Measurements from ENCODE around the gene ZNF618.

ZNF618 gene

DNA sequence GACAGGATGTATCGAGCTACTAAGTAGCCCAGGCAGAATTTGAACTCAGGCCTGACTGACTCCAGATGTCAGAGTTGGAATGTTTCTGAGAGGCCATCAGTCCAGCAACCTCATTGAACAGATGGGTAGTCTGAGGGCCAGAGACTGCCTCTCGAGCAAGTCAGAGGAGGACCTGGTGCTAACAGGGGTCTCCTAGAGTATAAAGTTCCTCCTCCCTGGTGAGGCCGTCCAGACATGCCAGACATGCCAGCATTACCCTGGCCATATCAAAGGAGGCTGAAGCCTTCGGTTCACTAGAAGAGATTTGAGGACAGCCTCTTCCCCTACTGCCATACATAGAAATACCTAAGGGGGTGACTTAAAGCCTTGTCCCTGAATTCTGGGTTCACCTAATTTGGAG is 81.2 kb downstream of the ZNF618 start:
- no peak for DNase-seq

DNA sequence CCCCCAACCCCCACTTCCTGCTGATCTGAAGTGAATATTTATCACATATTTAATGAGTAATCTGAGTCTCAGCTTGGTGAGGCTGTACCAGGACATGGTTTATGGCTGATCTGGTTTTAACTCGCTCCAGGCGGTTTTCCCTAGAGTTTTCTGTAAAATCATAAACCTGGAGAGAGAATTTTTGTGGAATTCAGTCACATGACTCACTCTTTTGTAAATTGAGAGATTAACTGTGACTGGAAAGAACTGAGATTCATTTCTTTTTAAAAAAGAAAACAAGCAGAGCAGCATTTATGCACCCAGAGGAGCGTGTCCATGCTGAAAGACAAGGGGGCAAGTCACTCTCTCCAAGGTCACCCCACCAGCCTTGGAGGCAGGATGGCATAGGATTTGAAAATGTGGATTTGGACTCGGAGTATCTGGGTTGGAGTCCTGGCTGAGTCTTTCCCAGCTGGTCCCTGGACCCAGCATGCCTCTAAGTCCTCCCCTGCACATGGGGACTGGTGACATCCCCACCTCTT is 81.8 kb downstream of the ZNF618 start:
- no peak for DNase-seq

DNA sequence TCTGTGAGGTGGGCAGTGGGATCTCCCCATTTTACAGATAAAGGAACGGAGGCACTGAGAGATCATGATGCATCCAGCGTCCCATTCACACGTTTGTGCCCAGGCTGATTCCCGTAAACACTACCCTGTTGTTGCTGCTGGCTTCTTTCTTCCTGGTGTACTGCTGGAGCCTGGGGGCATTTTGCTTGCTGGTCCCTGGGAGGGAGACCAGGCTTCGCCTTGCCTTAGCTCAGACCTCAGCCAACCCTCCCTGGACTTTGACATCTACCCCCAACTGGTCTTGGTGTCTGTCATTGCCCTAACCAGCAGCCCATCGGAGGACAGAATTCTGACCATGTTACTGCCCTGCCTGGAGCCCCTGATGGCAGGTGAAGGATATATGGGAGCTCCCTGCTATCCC is 82.4 kb downstream of the ZNF618 start:
- DNase-seq: no peak

DNA sequence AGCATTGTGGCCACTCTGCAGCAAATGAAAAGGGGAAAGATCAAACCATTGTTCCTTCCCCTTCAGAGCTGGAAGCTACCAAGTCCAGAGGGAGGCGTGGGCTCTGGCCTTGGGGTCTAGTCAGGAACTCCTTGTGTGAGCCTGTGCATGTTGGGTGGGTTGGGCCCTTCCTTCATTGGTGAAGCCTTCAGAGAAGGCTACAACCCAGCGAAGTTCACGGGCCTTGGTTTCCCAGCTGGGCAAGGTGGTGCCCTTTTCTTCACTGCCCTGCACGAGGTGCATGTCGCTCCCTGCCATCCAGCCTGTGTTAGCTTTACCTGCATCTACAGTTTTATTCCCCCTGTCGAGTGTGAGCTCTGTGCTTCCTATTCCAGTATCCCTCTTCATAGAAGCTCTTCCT is 84.7 kb downstream of the ZNF618 start:
- no peak for DNase-seq

DNA sequence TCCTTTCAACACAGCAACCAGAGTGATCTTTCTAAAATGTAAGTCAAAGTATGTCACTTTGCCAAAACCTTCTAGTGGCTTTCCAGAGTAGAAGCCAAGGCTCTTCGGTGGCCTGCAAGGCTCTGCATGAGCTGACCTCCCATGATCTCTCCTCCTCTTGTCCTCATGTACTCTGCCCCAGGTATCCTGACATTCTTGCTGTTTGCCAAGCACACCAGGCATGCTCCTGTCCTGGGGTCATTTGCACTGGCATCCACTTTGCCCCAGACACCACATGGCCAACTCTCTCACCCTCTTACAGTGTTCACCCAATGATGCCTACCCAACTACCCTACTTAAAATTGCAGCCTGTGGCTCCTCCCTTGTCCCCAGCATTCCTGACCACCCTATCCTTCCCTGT is 86.3 kb downstream of the ZNF618 start:
- no peak for DNase-seq

DNA sequence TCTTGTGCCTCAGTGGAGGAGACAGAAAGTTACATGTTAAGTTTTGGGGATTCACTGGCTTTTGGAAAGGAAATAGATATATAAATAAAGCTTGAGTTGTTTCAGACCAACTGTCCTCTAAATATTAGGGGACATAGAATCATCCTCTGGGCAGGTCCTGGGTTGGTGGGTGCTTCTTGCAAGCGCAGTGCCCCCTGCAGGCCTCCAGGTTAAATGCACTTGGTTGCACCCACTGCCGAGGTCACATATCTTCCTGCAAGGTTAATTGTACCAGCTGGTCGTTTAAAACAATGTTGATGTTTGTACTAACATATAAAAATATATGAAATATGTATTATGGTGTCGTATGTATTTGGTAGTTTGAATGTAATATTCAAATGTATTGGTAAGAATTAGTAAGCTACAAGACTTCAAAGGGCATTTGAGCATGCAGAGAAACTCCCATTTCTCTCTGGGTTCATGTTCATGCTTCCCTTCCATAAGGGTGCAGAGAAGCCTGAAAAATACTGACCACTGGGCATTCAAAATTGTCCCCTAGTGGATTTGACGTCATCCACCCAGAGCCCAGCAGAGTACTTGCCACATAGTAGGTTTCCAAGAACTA is 87.0 kb downstream of the ZNF618 start:
- peak in 8 of 58 donors; percentile 1 to 23 (median 5) for DNase-seq

DNA sequence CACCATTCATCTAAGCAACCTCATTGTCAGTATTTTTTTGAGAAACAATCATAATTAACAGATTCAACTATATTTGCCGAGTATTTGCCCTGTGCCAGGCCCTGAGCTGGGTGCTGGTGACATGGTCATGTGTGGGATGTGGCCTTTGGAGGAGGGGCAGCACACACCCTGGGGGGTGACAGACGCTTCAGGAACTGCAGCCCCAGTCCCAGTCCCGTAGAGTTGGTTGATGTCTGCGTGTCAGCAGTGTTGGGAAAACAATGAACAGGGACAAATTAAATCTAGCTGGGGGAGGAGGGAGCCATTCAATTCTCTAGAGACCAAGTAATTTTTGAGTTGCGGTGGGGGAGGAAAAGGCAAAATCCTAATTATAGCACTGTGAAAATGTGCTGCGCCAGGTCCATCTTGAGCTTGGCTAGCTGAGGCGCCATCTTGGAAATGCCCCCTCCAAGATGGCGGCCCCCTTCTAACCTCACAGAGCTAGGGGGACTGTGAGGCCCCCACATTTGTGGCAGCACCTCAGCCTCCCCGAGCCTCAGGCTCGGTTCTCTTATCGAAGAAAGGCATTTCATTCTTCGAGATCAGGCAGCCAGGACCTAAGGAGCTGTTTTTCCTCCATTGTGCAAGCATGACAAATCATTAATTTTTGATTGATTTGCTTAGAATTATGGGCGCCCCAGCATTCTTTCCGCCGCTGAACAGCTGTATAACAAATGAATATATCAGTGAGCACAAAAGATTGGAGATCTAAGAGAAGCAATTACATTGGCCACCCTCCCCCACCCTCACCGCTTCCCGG is 87.8 kb downstream of the ZNF618 start:
- DNase-seq: no peak

DNA sequence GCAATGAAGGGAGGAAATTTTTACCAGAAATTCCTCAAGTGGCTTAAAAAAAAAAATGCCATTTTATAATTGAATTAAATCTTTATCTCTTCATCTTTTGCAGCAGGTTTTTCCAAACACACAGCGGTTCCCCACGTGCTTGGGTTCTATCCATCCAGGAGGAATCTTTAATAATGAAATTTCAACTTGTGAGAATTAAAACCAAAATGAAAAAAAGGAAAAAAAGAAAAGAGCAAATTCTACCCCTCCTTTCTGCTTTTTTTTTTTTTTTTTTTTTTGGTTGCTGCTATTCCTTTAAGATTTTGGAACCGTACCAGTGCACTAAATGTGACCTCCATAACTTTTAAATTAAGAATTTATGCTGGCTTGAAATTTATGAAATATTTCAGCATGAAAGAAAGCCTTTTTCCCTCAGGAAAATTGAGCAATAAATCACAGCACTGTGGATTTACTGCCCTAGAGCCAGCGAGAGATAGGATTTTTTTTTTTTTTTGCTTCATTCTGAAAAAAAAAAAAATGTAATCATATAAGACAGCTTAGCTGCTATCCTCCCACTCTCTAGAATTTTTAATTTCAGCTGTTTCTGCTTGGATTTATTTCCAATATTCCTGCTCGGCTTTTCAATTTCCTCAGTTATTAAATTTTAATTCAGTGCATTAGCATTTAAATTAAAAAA is 88.5 kb downstream of the ZNF618 start:
- no peak for DNase-seq

DNA sequence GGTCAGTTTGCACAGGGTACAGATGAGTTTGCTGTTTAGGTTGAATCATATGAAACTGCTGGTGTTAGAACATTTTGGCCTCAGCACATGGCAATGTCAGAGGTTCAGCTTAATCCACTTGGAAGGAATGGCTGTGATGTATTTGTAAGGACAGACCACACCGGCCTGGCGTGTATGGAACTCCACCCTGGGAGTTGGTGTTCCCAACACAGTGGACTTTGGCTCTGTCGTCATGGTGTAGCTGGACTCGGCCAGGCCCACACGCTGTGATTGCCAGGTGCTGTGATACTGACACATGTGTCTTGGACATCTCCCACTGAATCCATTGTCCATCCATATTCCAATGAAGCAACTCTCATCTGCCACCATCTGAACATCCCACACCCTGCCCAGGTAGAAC is 90.3 kb downstream of the ZNF618 start:
- no peak for DNase-seq

DNA sequence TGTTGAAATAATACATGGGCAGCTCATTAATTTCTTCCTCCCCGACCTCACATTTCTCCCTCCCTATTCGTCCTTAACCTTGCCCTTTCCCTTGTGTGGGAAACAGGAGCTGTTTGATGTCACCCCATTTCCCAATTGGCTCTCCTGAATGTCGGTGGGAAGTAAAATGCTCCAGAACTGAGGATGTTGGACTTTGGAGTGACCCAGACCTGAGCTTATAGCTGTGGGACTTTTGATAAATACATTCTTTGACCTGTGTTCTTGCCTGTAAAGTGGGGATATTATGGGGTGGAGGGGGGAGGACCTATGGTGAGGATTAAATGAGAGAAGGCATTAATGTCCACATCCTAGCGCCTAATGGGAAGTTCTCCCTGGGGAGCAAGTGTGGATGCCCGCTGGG is 91.3 kb downstream of the ZNF618 start:
- no peak for DNase-seq

DNA sequence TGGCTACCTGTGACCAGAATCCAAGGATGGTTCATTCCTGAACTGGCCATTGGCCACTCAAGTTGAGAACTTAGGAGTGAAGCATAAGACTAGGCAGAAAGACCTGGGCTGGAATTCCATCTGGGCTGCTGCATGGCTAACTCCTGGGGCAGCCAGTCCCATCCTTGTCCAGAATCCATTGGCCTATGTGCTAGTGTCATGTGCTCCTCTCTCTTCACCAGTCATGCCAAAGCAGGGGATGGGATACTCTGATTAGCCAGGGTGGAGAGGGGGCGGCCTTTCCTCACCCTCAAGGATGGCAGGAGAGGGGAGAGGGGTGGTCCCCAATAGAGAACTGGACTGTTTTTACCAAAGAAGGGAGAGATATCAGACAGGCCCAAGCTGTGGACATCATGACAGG is 93.2 kb downstream of the ZNF618 start:
- DNase-seq: no peak

DNA sequence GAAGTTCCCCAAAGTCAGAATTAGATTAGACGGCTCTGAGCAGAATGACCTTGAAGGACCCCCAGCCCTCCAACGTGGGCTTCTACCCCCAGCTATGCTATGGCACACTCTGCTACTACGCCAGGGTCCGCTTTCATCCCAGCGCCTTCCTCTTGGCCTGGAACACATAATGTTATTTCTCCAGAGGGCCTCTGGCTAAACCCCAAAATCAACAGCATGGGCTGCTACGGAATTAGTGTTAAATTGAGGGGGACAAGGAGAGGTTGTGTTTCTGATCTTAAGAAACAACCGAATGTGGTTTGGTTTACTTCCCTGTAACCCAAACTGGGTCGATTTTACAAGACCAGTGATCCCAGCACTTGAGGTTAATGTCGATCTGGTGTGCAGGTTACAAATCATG is 97.1 kb downstream of the ZNF618 start:
- no peak for DNase-seq

DNA sequence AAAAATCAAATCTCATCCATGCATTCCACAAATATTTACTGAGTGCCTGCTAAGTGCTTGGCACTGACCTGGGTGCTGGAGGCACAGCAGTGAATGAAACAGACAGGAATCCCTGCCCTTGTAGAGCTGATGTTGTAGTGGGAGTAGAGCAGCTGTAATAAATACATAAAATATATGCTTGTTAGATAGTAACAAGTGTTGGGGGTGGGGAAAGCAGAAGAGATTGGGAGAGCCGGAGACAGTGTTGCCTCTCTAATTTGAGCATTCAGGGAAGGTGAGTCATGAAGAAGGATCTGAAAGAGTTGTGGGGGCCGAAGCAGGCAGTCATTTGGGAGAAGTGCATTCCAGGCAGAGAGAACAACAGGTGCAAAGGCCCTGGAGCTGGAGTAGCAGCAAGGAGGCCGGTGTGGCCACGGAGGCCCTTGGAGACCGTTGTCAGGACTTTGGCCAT is 97.9 kb downstream of the ZNF618 start:
- DNase-seq: no peak

DNA sequence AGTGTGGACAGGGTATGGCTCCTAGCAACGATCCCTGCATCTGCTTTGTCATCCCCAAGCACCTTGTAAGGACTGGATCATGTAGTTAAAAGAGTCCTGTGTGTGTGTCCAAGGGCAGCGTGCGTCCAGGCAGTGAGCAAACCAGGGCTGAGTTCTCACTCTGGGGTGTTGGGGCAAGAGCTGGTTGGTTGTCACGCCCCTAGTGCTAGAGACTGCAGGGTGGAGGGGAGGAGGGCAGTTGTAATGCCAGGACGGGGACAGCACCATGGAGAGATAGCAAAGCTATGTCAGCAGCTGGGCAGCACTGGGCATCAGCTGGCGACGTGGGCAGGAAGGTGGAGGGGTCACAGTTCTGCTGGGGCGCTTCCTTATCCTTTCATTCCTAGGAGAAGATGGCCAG is 100.8 kb downstream of the ZNF618 start:
- DNase-seq: no peak

DNA sequence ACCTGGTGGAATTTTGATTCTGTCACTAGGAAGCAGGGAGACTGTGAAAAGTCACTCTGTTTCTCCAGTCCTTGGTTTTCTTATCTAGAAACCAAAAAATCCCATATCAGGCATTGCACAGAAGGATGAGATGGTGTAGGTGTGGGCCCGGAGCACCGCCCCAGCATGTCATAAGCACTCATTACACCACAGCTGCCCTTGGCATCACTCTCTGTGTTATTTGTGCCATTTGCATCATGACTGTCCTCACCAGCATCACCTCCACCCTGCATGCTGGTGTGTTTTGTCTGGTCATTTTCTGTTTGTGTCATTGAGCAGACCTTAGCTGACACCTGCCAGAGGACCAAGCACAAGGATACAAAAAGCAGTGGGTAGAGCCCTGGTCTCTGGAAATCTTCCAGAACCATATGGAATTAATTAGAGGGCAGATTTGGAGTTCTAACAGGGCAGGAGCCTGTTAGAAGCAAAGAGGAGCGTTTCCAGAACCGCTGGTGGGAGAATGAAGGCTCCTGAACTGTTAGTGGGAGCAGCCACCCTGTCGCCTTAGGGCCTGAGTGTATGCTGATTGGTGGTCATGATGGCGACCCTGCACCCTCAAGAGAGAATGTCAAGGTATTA is 102.7 kb downstream of the ZNF618 start:
- DNase-seq: no peak

DNA sequence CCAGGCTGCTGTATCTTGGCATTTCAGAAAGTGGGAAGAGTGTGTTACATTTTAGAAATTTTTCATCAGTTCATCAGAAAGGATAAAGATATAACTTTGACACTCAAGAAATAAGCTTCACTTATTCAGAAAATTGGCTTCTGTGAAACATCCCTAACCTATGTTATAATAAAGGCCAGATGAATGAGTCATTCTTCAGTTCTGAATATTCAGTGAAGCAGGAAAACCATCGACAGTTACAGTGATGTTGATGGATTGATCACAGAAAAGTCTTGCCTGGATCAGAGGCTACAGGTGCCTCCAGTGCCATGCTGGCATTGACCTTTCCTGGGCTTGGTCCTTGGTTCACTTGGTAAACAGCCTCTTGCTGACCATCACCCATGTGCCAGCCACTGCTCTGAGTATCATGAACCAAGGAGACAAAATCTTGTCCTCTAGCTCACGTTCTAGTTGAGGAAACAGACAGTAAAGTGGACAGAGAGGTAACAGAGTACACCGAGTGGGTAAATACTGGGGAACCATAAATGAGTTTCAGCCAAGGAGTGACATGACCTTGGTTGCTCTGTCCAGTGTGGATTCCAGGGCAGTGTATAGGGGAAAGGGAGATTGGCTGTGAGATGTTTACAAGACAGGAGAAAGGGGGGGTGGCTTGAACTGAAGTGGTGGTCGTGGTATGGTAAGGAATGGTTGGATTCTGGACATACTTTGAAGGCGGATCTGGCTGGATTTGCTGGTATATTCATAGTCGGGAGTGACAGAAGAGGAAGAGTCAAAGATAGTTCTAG is 103.4 kb downstream of the ZNF618 start:
- DNase-seq: no peak

DNA sequence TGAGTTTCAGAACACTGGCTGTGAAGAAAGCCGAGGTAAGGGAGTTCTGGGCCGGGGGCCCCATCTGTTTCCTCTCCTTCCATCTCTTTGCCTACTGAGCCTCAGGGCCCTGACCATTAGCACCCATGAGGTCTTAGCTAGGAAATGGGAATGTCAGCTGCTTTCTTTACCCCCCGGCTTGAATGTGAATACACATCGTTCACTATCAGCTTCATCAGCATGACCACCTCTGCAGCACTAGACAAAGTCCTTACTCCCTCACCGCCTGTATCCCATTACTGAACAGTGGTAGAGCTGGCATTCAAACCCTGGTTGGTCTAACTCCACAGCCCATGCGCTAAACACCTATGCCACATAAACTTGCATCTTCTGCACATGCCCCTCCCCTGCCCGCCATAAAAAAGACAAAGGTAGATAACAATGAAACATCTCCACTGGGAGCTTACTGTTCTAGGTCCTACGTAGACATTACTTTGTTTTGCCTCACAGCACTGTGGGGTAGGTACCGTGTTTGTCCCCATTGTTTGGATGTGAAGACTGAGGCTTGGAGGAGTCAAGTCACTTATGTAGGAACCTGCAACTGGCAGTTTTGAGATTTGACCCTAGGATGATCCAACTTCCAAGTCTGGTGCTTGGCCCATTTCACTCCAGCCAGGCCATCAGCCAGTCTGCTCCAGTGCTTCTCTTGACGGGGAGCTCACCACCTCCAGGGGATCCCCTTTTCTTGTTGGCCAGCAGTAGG is 108.7 kb downstream of the ZNF618 start:
- DNase-seq: no peak

DNA sequence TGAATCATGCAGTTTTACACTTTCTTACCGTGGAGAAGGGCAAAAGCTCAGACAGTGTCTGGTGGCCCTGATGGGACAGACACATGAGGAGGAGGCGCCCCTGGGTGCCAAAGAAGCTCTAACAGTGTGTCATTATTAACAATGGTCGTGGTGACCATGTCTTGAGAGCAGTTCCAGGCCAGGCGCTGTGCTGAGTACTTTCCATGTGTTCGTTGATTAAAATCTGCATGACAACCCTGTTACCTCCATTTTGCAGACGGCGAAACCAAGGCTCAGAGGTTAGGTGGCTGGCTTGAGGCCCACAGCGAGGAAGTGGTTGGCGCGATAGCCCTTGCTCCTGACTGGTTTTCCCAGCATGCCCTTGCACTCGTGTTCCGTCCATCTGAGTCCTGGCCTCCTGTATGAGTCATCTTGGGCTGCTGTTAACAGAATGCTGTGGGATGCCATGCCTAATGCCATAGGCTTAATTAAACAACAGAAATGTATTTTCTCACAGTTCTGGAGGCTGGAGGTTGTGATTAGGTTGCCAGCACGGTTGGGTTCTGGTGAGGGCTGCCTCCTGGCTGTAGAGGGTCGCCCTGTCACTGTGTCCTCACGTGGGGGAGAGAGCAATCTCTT is 110.0 kb downstream of the ZNF618 start:
- no peak for DNase-seq

DNA sequence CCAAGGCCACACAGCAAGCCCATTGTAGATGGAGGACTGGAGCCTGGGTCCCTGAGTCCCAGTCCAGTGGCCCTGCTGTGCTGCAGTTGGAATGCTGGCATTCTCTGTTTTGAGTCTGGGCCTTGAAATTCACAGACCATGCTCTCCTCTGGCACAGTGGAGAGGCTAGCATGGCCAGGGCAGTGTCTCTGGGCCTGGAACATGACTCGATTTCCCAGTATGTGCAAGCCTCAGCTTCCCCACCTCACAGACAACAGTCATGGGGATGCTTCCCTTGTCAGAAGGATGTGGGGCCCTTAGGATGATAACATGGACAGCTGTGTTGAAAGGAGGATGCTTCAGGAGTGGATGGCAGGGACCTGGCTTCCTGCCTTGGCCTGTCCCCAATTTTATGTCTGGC is 110.8 kb downstream of the ZNF618 start:
- no peak for DNase-seq

DNA sequence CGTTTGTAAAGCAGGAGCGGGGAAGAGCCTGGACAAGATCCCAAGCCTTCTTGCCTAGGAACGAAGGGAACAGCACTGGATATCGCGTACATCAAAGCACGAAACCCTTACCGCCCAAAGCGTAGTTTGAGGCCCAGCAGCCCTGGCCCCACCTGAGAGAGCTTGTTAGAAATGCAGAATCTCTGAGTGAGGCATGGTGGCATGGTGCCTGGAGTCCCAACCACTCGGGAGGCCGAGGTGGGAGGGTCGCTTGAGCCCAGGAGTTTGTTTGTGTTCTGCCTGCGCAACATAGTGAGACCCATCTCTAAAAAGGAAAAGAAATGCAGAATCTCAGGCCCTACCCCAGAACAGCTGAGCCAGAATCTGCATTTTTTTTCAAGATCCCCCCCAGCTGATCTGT is 111.4 kb downstream of the ZNF618 start:
- DNase-seq: no peak

Data from anterior cingulate cortex (tissue), 58 donors.